ENCODE results near the gene MEGF6. TPM values are rescaled to one million over a fixed set of nuclear protein-coding genes. Genes with fewer than 3 reads are reported as not detected.

MEGF6 gene
- total RNA-seq, 2 donors from 2014 or later, result 67.3 to 82.5 TPM

- Histone ChIP-seq H3K36me3 (no peaks in the 10 kb centered on the region), H3K4me3 (no peak overlapping the region), H3K27me3 (replicated peaks; ENCODE audit: insufficient read depth) (no peaks in the 10 kb centered on the region), H3K9me3 (no peaks in the 10 kb centered on the region), H3K4me1 (replicated peaks) (no peaks in the 10 kb centered on the region), H3K27ac (no peak overlapping the region)
- intact Hi-C loops (cut with DNase I), result no loop called here
- no peak for DNase-seq (ENCODE audit: low spot score)
- WGBS, result 89% methylated on average over 22 of the region's 24 CpGs
- TF ChIP-seq POLR2A (IDR thresholded peaks at IDR 0.05) (no peak), CTCF (IDR thresholded peaks at IDR 0.05) (no peak), POLR2AphosphoS5 (IDR thresholded peaks at IDR 0.05) (no peak)
Observed at GRCh38 chr1:3520419-3521378, 90.6 kb downstream of the MEGF6 start.

GRCh38 chr1:3519301-3519885 is 91.9 kb downstream of the MEGF6 start:
- no peak overlapping the region for H3K27ac ChIP-seq
- intact Hi-C loops (cut with DNase I), result no loop called here
- H3K4me1 ChIP-seq (replicated peaks), result no peaks in the 10 kb centered on the region
- no peaks in the 10 kb centered on the region for H3K9me3 ChIP-seq
- H3K36me3 ChIP-seq, result no peaks in the 10 kb centered on the region
- TF ChIP-seq CTCF (IDR thresholded peaks at IDR 0.05) (no peak), POLR2AphosphoS5 (IDR thresholded peaks at IDR 0.05) (no peak), POLR2A (IDR thresholded peaks at IDR 0.05) (no peak)
- 93% methylated on average over 22 of the region's 27 CpGs for WGBS
- DNase-seq (ENCODE audit: low spot score), result no peak
- no peak overlapping the region for H3K4me3 ChIP-seq
- H3K27me3 ChIP-seq (replicated peaks; ENCODE audit: insufficient read depth), result no peaks in the 10 kb centered on the region

- no peak overlapping the region for H3K4me3 ChIP-seq
Observed at GRCh38 chr1:3518756-3519155, 92.6 kb downstream of the MEGF6 start.

DNA sequence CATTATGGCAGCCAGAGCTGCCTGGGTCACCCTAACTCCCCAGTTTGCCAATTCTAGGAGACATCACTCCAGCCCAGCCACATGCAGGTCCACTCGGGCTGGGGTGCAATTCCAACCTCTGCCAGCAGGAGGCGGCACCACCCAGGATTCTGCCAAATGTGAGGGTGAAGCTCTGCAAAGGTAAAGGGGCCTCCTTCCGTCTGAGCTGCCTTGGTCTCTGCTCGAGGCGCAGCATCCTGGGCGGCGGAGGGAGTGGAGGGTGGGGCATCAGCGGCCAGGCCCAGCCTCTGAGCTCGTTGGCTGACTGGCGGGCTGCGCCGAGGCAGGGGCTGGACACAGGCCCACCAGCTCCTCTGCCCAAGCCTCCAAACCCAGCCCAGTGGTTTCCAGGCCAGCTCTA is 93.1 kb downstream of the MEGF6 start:
- Histone ChIP-seq H3K36me3 (no peaks in the 10 kb centered on the region), H3K27me3 (replicated peaks; ENCODE audit: insufficient read depth) (no peaks in the 10 kb centered on the region), H3K9me3 (no peaks in the 10 kb centered on the region), H3K4me1 (replicated peaks) (no peaks in the 10 kb centered on the region), H3K4me3 (no peak overlapping the region), H3K27ac (no peak overlapping the region)
- WGBS, result 93% methylated on average over 12 of the region's 12 CpGs
- TF ChIP-seq CTCF (IDR thresholded peaks at IDR 0.05) (peak in 3 of 4 experiments; percentile 38 to 63 (median 49)), POLR2AphosphoS5 (IDR thresholded peaks at IDR 0.05) (no peak)
- intact Hi-C loops (cut with DNase I), result no loop called here
- DNase-seq (ENCODE audit: low spot score), result no peak

More at GRCh38 chr1:3518756-3519155, 92.6 kb downstream of the MEGF6 start:
- Histone ChIP-seq H3K9me3 (no peaks in the 10 kb centered on the region), H3K27ac (no peak overlapping the region), H3K36me3 (no peaks in the 10 kb centered on the region), H3K27me3 (replicated peaks; ENCODE audit: insufficient read depth) (no peaks in the 10 kb centered on the region), H3K4me1 (replicated peaks) (no peaks in the 10 kb centered on the region)
- TF ChIP-seq POLR2A (IDR thresholded peaks at IDR 0.05), result no peak
- TF ChIP-seq CTCF (IDR thresholded peaks at IDR 0.05), result no peak
- TF ChIP-seq POLR2AphosphoS5 (IDR thresholded peaks at IDR 0.05), result no peak
- WGBS, result 98% methylated on average over 8 of the region's 8 CpGs
- DNase-seq (ENCODE audit: low spot score), result no peak
- intact Hi-C loops (cut with DNase I), result no loop called here
